Stomach (tissue), 4 donors: Measurements from ENCODE around the gene TAC4.

ENCODE experiments used
- CTCF ChIP-seq, 7 experiments: fragments of 450-650 bp in 4 of 7; fragments of 200-600 bp in 3 of 7; sonication (generic) in 3 of 7; IDR thresholded peaks; one replicate each; pipeline ENCODE4 v1.5.1; 2016 to 2019; ENCODE audit warnings: antibody characterized with exemption in 7 of 7, control low read depth in 2 of 7, mild to moderate bottlenecking in 1 of 7
- POLR2AphosphoS5 ChIP-seq, 3 donors: sonication (generic); formaldehyde crosslinking; IDR thresholded peaks; one replicate each; pipeline ENCODE4 v1.6.1; 2016; ENCODE audit warnings: antibody characterized with exemption in 3 of 3

DNA sequence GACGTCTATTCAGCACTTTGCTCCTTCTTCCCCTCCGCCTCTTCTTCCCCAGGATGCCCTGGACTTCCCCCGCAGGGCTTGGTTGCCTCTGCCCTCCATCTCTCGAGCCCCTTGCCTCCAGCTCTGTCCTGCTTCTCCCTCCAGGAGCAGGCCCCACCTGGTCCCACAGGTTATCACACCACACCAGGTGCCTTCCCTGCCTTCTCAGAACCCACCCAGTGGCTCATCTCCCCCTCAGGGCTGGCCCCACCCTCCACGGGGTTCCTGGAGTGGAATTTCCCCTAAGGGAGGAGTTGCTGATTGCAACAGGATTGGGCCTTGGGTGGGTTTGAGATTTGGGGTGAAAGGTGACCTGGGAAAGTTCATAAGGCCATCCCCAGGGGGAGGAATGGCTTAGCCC, 49.0 kb upstream of the TAC4 start:
- TF ChIP-seq CTCF (IDR thresholded peaks at IDR 0.05) (no peak), POLR2AphosphoS5 (IDR thresholded peaks at IDR 0.05) (no peak)
